HEK293T (cell line): ENCODE results near the gene CTBP1.

Experiments
- NFRKB ChIP-seq: fragments of 450-650 bp; IDR thresholded peaks from 2 replicates; pipeline ENCODE4 v1.6.1; 2016; ENCODE audit warnings: mild to moderate bottlenecking, moderate library complexity
- SP1 ChIP-seq: fragments of 450-650 bp; IDR thresholded peaks from 2 replicates; pipeline ENCODE4 v1.6.1; 2017
- ZNF384 ChIP-seq: fragments of 450-650 bp; IDR thresholded peaks from 2 replicates; pipeline ENCODE4 v1.6.1; 2016

GRCh38 chr4:1177274-1178141 lies 71.4 kb downstream of the CTBP1 start:
- no peak for TF ChIP-seq SP1
- no peak for TF ChIP-seq NFRKB
- no peak for TF ChIP-seq ZNF384
